Suprapubic skin (tissue), 3 donors: ENCODE data around the gene TRIO.

Experiments
- CTCF ChIP-seq, 2 donors: fragments of 200-600 bp in 1 of 2; fragments of 450-650 bp in 1 of 2; sonication (generic) in 1 of 2; IDR thresholded peaks; one replicate each; pipeline ENCODE4 v1.5.1; 2016 to 2019; ENCODE audit warnings: antibody characterized with exemption in 2 of 2, mild to moderate bottlenecking in 1 of 2, moderate library complexity in 1 of 2
- EP300 ChIP-seq: sonication (generic); formaldehyde crosslinking; IDR thresholded peaks from one replicate; pipeline ENCODE4 v1.6.1; 2017; ENCODE audit warnings: antibody characterized with exemption

- TF ChIP-seq EP300 (no peak), CTCF (IDR thresholded peaks at IDR 0.05) (no peak)
Observed at GRCh38 chr5:14349029-14349428, 205.9 kb downstream of the TRIO start.
